ENCODE data around the gene SLC17A5.
"Not testable (repeated sequence)": the region's sequence is repeated elsewhere in the genome, so short reads cannot be mapped to it uniquely, and the experiment has no call there.

DNA sequence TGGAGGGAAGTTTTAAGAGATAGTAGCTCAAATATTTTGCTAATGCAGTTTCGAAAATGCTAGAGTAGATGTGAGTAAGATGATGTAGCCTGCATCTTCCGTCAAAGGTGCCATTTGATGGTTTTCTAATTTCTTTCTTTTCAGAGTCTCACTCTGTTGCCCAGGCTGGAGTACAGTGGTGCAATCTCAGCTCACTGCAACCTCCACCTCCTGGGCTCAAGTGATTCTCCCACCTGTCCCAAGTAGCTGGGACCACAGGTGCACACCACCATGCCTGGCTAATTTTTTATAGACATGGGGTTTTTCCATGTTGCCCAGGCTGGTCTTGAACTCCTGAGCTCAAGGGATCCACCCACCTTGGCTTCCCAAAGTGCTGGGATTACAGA, 87.3 kb downstream of the SLC17A5 start:
- TF ChIP-seq, protein P1, sequence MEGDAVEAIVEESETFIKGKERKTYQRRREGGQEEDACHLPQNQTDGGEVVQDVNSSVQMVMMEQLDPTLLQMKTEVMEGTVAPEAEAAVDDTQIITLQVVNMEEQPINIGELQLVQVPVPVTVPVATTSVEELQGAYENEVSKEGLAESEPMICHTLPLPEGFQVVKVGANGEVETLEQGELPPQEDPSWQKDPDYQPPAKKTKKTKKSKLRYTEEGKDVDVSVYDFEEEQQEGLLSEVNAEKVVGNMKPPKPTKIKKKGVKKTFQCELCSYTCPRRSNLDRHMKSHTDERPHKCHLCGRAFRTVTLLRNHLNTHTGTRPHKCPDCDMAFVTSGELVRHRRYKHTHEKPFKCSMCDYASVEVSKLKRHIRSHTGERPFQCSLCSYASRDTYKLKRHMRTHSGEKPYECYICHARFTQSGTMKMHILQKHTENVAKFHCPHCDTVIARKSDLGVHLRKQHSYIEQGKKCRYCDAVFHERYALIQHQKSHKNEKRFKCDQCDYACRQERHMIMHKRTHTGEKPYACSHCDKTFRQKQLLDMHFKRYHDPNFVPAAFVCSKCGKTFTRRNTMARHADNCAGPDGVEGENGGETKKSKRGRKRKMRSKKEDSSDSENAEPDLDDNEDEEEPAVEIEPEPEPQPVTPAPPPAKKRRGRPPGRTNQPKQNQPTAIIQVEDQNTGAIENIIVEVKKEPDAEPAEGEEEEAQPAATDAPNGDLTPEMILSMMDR (IDR thresholded peaks at IDR 0.05; ENCODE audit: low read length) = not testable (repeated sequence)
- not testable (repeated sequence) for TF ChIP-seq EZH2 (IDR thresholded peaks at IDR 0.05; ENCODE audit: borderline replicate concordance, low read length)

All from OCI-LY1 (cell line).